Measurements from ENCODE around the gene ZNF491.

- TF ChIP-seq POLR2A (IDR thresholded peaks at IDR 0.05) = no peak
- TF ChIP-seq, protein P1, sequence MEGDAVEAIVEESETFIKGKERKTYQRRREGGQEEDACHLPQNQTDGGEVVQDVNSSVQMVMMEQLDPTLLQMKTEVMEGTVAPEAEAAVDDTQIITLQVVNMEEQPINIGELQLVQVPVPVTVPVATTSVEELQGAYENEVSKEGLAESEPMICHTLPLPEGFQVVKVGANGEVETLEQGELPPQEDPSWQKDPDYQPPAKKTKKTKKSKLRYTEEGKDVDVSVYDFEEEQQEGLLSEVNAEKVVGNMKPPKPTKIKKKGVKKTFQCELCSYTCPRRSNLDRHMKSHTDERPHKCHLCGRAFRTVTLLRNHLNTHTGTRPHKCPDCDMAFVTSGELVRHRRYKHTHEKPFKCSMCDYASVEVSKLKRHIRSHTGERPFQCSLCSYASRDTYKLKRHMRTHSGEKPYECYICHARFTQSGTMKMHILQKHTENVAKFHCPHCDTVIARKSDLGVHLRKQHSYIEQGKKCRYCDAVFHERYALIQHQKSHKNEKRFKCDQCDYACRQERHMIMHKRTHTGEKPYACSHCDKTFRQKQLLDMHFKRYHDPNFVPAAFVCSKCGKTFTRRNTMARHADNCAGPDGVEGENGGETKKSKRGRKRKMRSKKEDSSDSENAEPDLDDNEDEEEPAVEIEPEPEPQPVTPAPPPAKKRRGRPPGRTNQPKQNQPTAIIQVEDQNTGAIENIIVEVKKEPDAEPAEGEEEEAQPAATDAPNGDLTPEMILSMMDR (IDR thresholded peaks at IDR 0.05) = no peak
Measured at GRCh38 chr19:11769995-11770394, 28.3 kb upstream of the ZNF491 start.
